Measurements from ENCODE around the gene COBL. TPM values are rescaled to one million over a fixed set of nuclear protein-coding genes. Genes with fewer than 3 reads are reported as not detected.

Gene COBL
- total and polyA plus RNA-seq, 2 of the 8 experiments (the other 6 are each of a cell fraction or from before 2014, with no cell fraction given): 13.8 to 40.4 TPM

- no peak overlapping the region for H3K56ac ChIP-seq (replicated peaks; ENCODE audit: insufficient read length, low read depth, low read length)
- peaks cover 3 to 5% (median 4%) of the 10 kb centered on the region in 4 experiments; a peak in 1 of 8 replicates for H3K36me3 ChIP-seq (ENCODE audit: control insufficient read depth in 2 of 4, insufficient read depth in 4 of 4, low read length in 3 of 4)
- no peaks in the 10 kb centered on the region for H4K20me1 ChIP-seq (replicated peaks in 1 of 2; ENCODE audit: control insufficient read depth in 1 of 2, insufficient read depth in 2 of 2, low read length in 2 of 2)
- H3K23me2 ChIP-seq (ENCODE audit: low read depth, low read length): no peaks in the 10 kb centered on the region
- H2BK12ac ChIP-seq (ENCODE audit: low read depth, low read length): peak overlapping the region; percentile 20; the same call in 1 of the 2 replicates
- no peak overlapping the region for H2BK20ac ChIP-seq (ENCODE audit: low read length)
- no peak overlapping the region for H4K5ac ChIP-seq (ENCODE audit: insufficient read length, low read depth, low read length)
- H3K79me2 ChIP-seq (ENCODE audit: control insufficient read depth in 1 of 2, insufficient read depth in 2 of 2, low read length in 2 of 2): no peaks in the 10 kb centered on the region
- peak overlapping the region; percentile 48; the same call in 1 of the 2 replicates for H2BK15ac ChIP-seq (ENCODE audit: low read length)
- H3K9ac ChIP-seq (replicated peaks in 1 of 4; ENCODE audit: extremely low read depth in 1 of 4, low read depth in 3 of 4, low read length in 3 of 4): no peak overlapping the region
- ChIA-PET CTCF (ENCODE audit: partially characterized antibody) (interaction anchor here (1.5 to 8.6 kb wide), 4 partner anchors 9 to 82 kb away, joined by 4 to 70 read pairs (median 8); no protein-coding TSS in a partner anchor), POLR2A (ENCODE audit: partially characterized antibody) (no interaction called here)
- peak overlapping the region; percentile 51; the same call in 1 of the 2 replicates for H4K8ac ChIP-seq (ENCODE audit: extremely low read depth, insufficient read depth, low read length)
- H2AK5ac ChIP-seq (ENCODE audit: low read depth, low read length): no peak overlapping the region
- no peak overlapping the region for H2BK120ac ChIP-seq (replicated peaks; ENCODE audit: low read depth, low read length)
- FAIRE-seq (no peak), DNase-seq (ENCODE audit: low read depth in 1 of 2, low spot score in 2 of 2) (no peak)
- no peak overlapping the region for H3K14ac ChIP-seq (ENCODE audit: insufficient read length)
- H3K4me2 ChIP-seq (ENCODE audit: insufficient read depth in 1 of 2, low read depth in 2 of 2, low read length in 2 of 2): no peak overlapping the region
- no peaks in the 10 kb centered on the region; the same call in 1 of the 2 replicates for H3K79me1 ChIP-seq (ENCODE audit: low read depth, low read length)
- no peaks in the 10 kb centered on the region for H3K27me3 ChIP-seq (replicated peaks in 1 of 4; ENCODE audit: control insufficient read depth in 3 of 4, extremely low read depth in 1 of 4, insufficient read depth in 3 of 4, low read length in 3 of 4)
- H2AFZ ChIP-seq (ENCODE audit: low read length): no peak overlapping the region
- H2BK5ac ChIP-seq (ENCODE audit: low read depth, low read length): no peak overlapping the region
- no peak overlapping the region for H3K4ac ChIP-seq (replicated peaks; ENCODE audit: insufficient read length, low read depth, low read length)
- no peak overlapping the region for H3K4me3 ChIP-seq (ENCODE audit: extremely low read depth in 1 of 4, insufficient read depth in 2 of 4, low read depth in 3 of 4, low read length in 4 of 4)
- H3K27ac ChIP-seq (ENCODE audit: low read depth, low read length): no peak overlapping the region
- no peak overlapping the region for H3K23ac ChIP-seq (ENCODE audit: insufficient read length)
- H3K18ac ChIP-seq (ENCODE audit: extremely low read depth, low read length): no peak overlapping the region
- 87% methylated on average over 5 of the region's 5 CpGs; no CpG with 5 or more reads in 1 of the 2 experiments for WGBS, 2 experiments (ENCODE audit: extremely low coverage in 1 of 2, insufficient coverage in 1 of 2, insufficient read length in 1 of 2, insufficient replicate concordance in 2 of 2, low coverage in 1 of 2, low lambda C conversion rate in 2 of 2, missing lambda C conversion rate in 1 of 2)
- H4K91ac ChIP-seq (replicated peaks; ENCODE audit: insufficient read length, low read length): peak overlapping the region; percentile 42
- no peaks in the 10 kb centered on the region for H3K9me3 ChIP-seq (ENCODE audit: insufficient read depth in 2 of 2, low read depth in 1 of 2, low read length in 1 of 2)
- peaks cover 10 to 26% (median 13%) of the 10 kb centered on the region in 4 experiments for H3K4me1 ChIP-seq (replicated peaks in 1 of 4; ENCODE audit: control insufficient read depth in 3 of 4, insufficient read depth in 4 of 4, low read length in 3 of 4)
- TF ChIP-seq YY1 (IDR thresholded peaks at IDR 0.05; ENCODE audit: low read depth, low read length) (no peak), SP2 (IDR thresholded peaks at IDR 0.05; ENCODE audit: low read length) (no peak), EGR1 (IDR thresholded peaks at IDR 0.05; ENCODE audit: borderline replicate concordance, low read depth, low read length) (no peak), SAP30 (IDR thresholded peaks at IDR 0.05; ENCODE audit: insufficient read depth, insufficient replicate concordance, low read length) (no peak), GABPA (IDR thresholded peaks at IDR 0.05; ENCODE audit: borderline replicate concordance, insufficient read depth, low read length) (no peak), TCF12 (IDR thresholded peaks at IDR 0.05; ENCODE audit: low read depth, low read length) (no peak), EP300 (IDR thresholded peaks at IDR 0.05; ENCODE audit: borderline replicate concordance in 1 of 2, low read depth in 2 of 2, low read length in 2 of 2) (no peak), SP4 (IDR thresholded peaks at IDR 0.05; ENCODE audit: low read length) (no peak), MAFK (IDR thresholded peaks at IDR 0.05; ENCODE audit: low read depth, low read length) (no peak), RNF2 (IDR thresholded peaks at IDR 0.05; ENCODE audit: borderline replicate concordance, low read depth, low read length, missing control alignments, poor library complexity, severe bottlenecking) (no peak), CTCF (IDR thresholded peaks at IDR 0.05; ENCODE audit: control extremely low read depth in 1 of 3, insufficient read depth in 1 of 3, low read depth in 1 of 3, low read length in 3 of 3) (no peak)
These were observed 238.0 kb downstream of the COBL start for GRCh38 chr7:51078653-51079052.
